HCT116 (cell line): ENCODE measurements around the gene KDM5A. TPM values are rescaled to one million over a fixed set of nuclear protein-coding genes. Genes with fewer than 3 reads are reported as not detected.
"Not testable (repeated sequence)": the region's sequence is repeated elsewhere in the genome, so short reads cannot be mapped to it uniquely, and the experiment has no call there.

Source experiments
- ATAC-seq: fragments of 200-7000 bp; cut with Tn5 transposase; 2 replicates; pipeline ENCODE4 v1.9.1; 2020; ENCODE audit warnings: mild to moderate bottlenecking, moderate library complexity
- BruUV-seq: library from RNA; stranded (reverse); fragments of 400-500 nt; replicated peaks from 2 replicates; lab custom pipeline; 2021; lab: Mats Ljungman, UMichigan
- CTCF ChIA-PET: fragments of 300-600 bp; sonication (Branson Sonifier 250); formaldehyde crosslinking; loops from one replicate; lab custom pipeline; 2021; ENCODE audit warnings: antibody characterized with exemption; lab: Charles Lee
- POLR2A ChIA-PET: fragments of 300-600, 350-600 bp; sonication (Branson Sonifier 250); formaldehyde crosslinking; loops from one replicate; lab custom pipeline; 2021; ENCODE audit warnings: antibody characterized with exemption; lab: Charles Lee
- RAD21 ChIA-PET, 2 experiments: fragments of 300-600 bp; sonication (Branson Sonifier 250); formaldehyde crosslinking; loops; one replicate each; lab custom pipeline; 2023; ENCODE audit warnings: low total read pairs in 2 of 2; ENCODE audit not compliant: uncharacterized antibody in 2 of 2, unreplicated experiment in 2 of 2, low non-redundant PET in 1 of 2; lab: Charles Lee
- DNase-seq: peaks from one replicate; pipeline ENCODE4 v3.0.0-alpha.2; 2010; ENCODE audit warnings: low read depth, low spot score
- H2AFZ ChIP-seq: fragments of 200-600 bp; shearing (Covaris generic), sonication (generic); 2 replicates; pipeline ENCODE4 v1.6.1; 2017; ENCODE audit warnings: low read depth, mixed run types, mixed read lengths, antibody characterized with exemption, low read length; ENCODE audit not compliant: poor library complexity, severe bottlenecking
- H3K27ac ChIP-seq: 2 replicates; pipeline ENCODE4 v1.5.1; 2012; ENCODE audit warnings: low read depth, low read length
- H3K27me3 ChIP-seq: fragments of 200-600 bp; sonication (generic); 2 replicates; pipeline ENCODE4 v1.6.1; 2016; ENCODE audit warnings: mixed run types, low read length, mixed read lengths; ENCODE audit not compliant: insufficient read depth
- H3K36me3 ChIP-seq, 2 experiments: fragments of 200-500 bp in 1 of 2; fragments of 200-600 bp in 1 of 2; sonication (Bioruptor generic) in 1 of 2; sonication (generic) in 1 of 2; 2 replicates each; pipeline versions ENCODE4 v1.5.1 to v1.6.1; 2014 to 2016; ENCODE audit warnings: low read length in 2 of 2, inconsistent platforms in 1 of 2, mixed read lengths in 1 of 2, mixed run types in 1 of 2; ENCODE audit not compliant: insufficient read depth in 2 of 2, control insufficient read depth in 1 of 2
- H3K4me1 ChIP-seq, 2 experiments: fragments of 200-600 bp in 1 of 2; sonication (generic) in 1 of 2; 2 replicates each; pipeline versions ENCODE4 v1.5.1 to v1.6.1; 2012 to 2017; ENCODE audit warnings: low read length in 2 of 2, inconsistent platforms in 1 of 2, mild to moderate bottlenecking in 1 of 2, mixed read lengths in 1 of 2, mixed run types in 1 of 2, moderate library complexity in 1 of 2; ENCODE audit not compliant: insufficient read depth in 2 of 2, control insufficient read depth in 1 of 2
- H3K4me2 ChIP-seq: fragments of 200-600 bp; sonication (generic); 2 replicates; pipeline ENCODE4 v1.6.1; 2017; ENCODE audit warnings: mixed run types, low read length, mixed read lengths
- H3K4me3 ChIP-seq, 2 experiments: fragments of 200-600 bp in 1 of 2; sonication (generic) in 1 of 2; replicated peaks in 1 of 2; 2 replicates each; pipeline ENCODE4 v1.5.1; 2011 to 2016; ENCODE audit warnings: low read length in 2 of 2, control low read depth in 1 of 2, low read depth in 1 of 2, mild to moderate bottlenecking in 1 of 2, mixed read lengths in 1 of 2, mixed run types in 1 of 2
- H3K79me2 ChIP-seq: fragments of 200-600 bp; sonication (generic); 2 replicates; pipeline ENCODE4 v1.6.1; 2017; ENCODE audit warnings: mild to moderate bottlenecking, mixed run types, low read length, moderate library complexity, mixed read lengths; ENCODE audit not compliant: insufficient read depth
- H3K9ac ChIP-seq: fragments of 200-600 bp; sonication (generic); 2 replicates; pipeline ENCODE4 v1.6.1; 2016; ENCODE audit warnings: low read length, mixed read lengths
- H3K9me2 ChIP-seq: fragments of 200-600 bp; sonication (generic), shearing (Covaris generic); 2 replicates; pipeline ENCODE4 v1.6.1; 2017; ENCODE audit warnings: mixed run types, mild to moderate bottlenecking, moderate library complexity; ENCODE audit not compliant: insufficient read depth
- H3K9me3 ChIP-seq, 2 experiments: fragments of 200-500 bp in 1 of 2; fragments of 200-600 bp in 1 of 2; sonication (Bioruptor generic) in 1 of 2; sonication (generic) in 1 of 2; 2 replicates each; pipeline ENCODE4 v1.6.1; 2014 to 2017; ENCODE audit warnings: low read length in 2 of 2, mixed read lengths in 2 of 2, inconsistent platforms in 1 of 2, low read depth in 1 of 2, mild to moderate bottlenecking in 1 of 2, mixed run types in 1 of 2, moderate library complexity in 1 of 2; ENCODE audit not compliant: control insufficient read depth in 1 of 2, insufficient read depth in 1 of 2
- H4K20me1 ChIP-seq: fragments of 200-600 bp; sonication (generic), shearing (Covaris generic); 2 replicates; pipeline ENCODE4 v1.6.1; 2017; ENCODE audit warnings: mixed run types, mild to moderate bottlenecking, moderate library complexity; ENCODE audit not compliant: insufficient read depth
- intact Hi-C: fragments of 100-400 bp; cut with micrococcal nuclease; formaldehyde crosslinking; loops from 2 replicates; pipeline ENCODE4 v1.10.0; 2022
- total RNA-seq: library from RNA; stranded (reverse); gene quantifications from one replicate; pipeline ENCODE4 v1.2.1, GENCODE V29; 2021; ENCODE audit not compliant: unreplicated experiment

Gene KDM5A
- total RNA-seq, 1 experiment from 2014 or later = 49.0 TPM

GRCh38 chr12:351197-351596, 37.9 kb downstream of the KDM5A start:
- H2AFZ ChIP-seq, CTCF ChIA-PET, H3K79me2 ChIP-seq, RAD21 ChIA-PET, ATAC-seq, H3K4me3 ChIP-seq, H3K4me2 ChIP-seq, DNase-seq, H3K27ac ChIP-seq, H3K9me2 ChIP-seq, H4K20me1 ChIP-seq, H3K9me3 ChIP-seq, H3K9ac ChIP-seq, BruUV-seq, H3K27me3 ChIP-seq, POLR2A ChIA-PET, intact Hi-C loops: not testable (repeated sequence)
- Histone ChIP-seq H3K4me1 (peaks cover 7 to 12% of the 10 kb centered on the region in 2 experiments), H3K36me3 (peaks cover 24 to 29% of the 10 kb centered on the region in 2 experiments; a peak in 3 of 4 replicates)

GRCh38 chr12:349625-350024, 39.5 kb downstream of the KDM5A start:
- H3K9me3 ChIP-seq, H3K9me2 ChIP-seq, CTCF ChIA-PET, H3K4me3 ChIP-seq, H3K27ac ChIP-seq, BruUV-seq, H3K27me3 ChIP-seq, DNase-seq, H3K9ac ChIP-seq, H4K20me1 ChIP-seq, H3K79me2 ChIP-seq, intact Hi-C loops, H3K4me2 ChIP-seq, H2AFZ ChIP-seq: not testable (repeated sequence)
- POLR2A ChIA-PET = interaction anchor here (0.6 kb wide), 1 partner anchor 8 kb away, joined by 3 read pairs; no protein-coding TSS in a partner anchor
- Histone ChIP-seq H3K36me3 (peaks cover 20 to 22% of the 10 kb centered on the region in 2 experiments; a peak in 3 of 4 replicates), H3K4me1 (peaks cover 7 to 12% of the 10 kb centered on the region in 2 experiments)
- RAD21 ChIA-PET = interaction anchor here in 1 of 2 experiments (0.7 kb wide), 1 partner anchor 496 kb away, joined by 6 read pairs; no protein-coding TSS in a partner anchor
- peak; percentile 53; the same call in 1 of the 2 replicates for ATAC-seq

GRCh38 chr12:343036-343435, 46.1 kb downstream of the KDM5A start:
- H3K4me1 ChIP-seq, H3K9ac ChIP-seq, ATAC-seq, intact Hi-C loops, H3K9me2 ChIP-seq, H3K36me3 ChIP-seq, RAD21 ChIA-PET, H3K4me2 ChIP-seq, H3K9me3 ChIP-seq, POLR2A ChIA-PET, BruUV-seq, CTCF ChIA-PET, H4K20me1 ChIP-seq, H3K4me3 ChIP-seq, DNase-seq, H2AFZ ChIP-seq, H3K27me3 ChIP-seq, H3K27ac ChIP-seq: not testable (repeated sequence)
- H3K79me2 ChIP-seq = peaks cover 12% of the 10 kb centered on the region
